Heart left ventricle (tissue), 16 donors: ENCODE data around the gene AOC3. TPM values are rescaled to one million over a fixed set of nuclear protein-coding genes. Genes with fewer than 3 reads are reported as not detected.

Experiments used
- ATAC-seq, 4 donors: fragments of 200-7000 bp; cut with Tn5 transposase; one replicate each; pipeline ENCODE4 v1.9.1; 2020 to 2022; ENCODE audit warnings: moderate library complexity in 4 of 4, mild to moderate bottlenecking in 3 of 4, moderate number of reproducible peaks in 1 of 4
- DNase-seq, 5 donors: peaks; one replicate each; pipeline ENCODE4 v3.0.0-alpha.2; 2020
- H3K27ac ChIP-seq, 12 donors: fragments of 200-600 bp; sonication (generic) in 4 of 12; one replicate each; pipeline versions ENCODE4 v1.5.0 to v1.8.0; 2016 to 2022; ENCODE audit warnings: mild to moderate bottlenecking in 2 of 12
- H3K27me3 ChIP-seq, 9 donors: fragments of 200-600 bp; sonication (generic) in 2 of 9; one replicate each; pipeline versions ENCODE4 v1.5.1 to v1.8.0; 2016 to 2022; ENCODE audit warnings: mild to moderate bottlenecking in 3 of 9
- H3K36me3 ChIP-seq, 9 donors: fragments of 200-600 bp; sonication (generic) in 2 of 9; one replicate each; pipeline versions ENCODE4 v1.5.0 to v1.8.0; 2018 to 2022; ENCODE audit warnings: mild to moderate bottlenecking in 2 of 9
- H3K4me1 ChIP-seq, 12 donors: fragments of 200-600 bp; sonication (generic) in 4 of 12; one replicate each; pipeline versions ENCODE4 v1.5.0 to v1.8.0; 2016 to 2022; ENCODE audit warnings: mild to moderate bottlenecking in 3 of 12
- H3K4me3 ChIP-seq, 12 donors: fragments of 200-600 bp; sonication (generic) in 4 of 12; one replicate each; pipeline versions ENCODE4 v1.5.0 to v1.8.0; 2017 to 2022; ENCODE audit warnings: mild to moderate bottlenecking in 9 of 12, moderate library complexity in 4 of 12
- H3K9me3 ChIP-seq, 12 donors: fragments of 200-600 bp; sonication (generic) in 4 of 12; one replicate each; pipeline versions ENCODE4 v1.5.0 to v1.8.0; 2016 to 2022; ENCODE audit warnings: mild to moderate bottlenecking in 1 of 12
- POLR2A ChIP-seq, 2 donors: fragments of 450-650 bp; IDR thresholded peaks; one replicate each; pipeline ENCODE4 v1.6.1; 2017; ENCODE audit warnings: antibody characterized with exemption in 2 of 2, mild to moderate bottlenecking in 2 of 2, moderate library complexity in 2 of 2
- WGBS, 4 donors: extraction: QIAGEN DNeasy Blood & Tissue Kit in 2 of 4; methylation state at CpG; one replicate each; pipeline versions ENCODE4 v1.1.5 to v1.1.7; 2013 to 2018; 5-methylcytosine and 5-hydroxymethylcytosine counted together
- intact Hi-C, 10 donors: fragments of 100-400 bp; cut with DNase I; formaldehyde crosslinking; loops; one replicate each; pipeline versions ENCODE4 v1.11.1 to v1.14.2; 2022
- polyA plus RNA-seq, 2 donors: library from polyadenylated mRNA; stranded (reverse); fragments of 200-250 nt; gene quantifications; one replicate each; pipeline ENCODE4 v1.2.3, GENCODE V29; 2013
- total RNA-seq, 9 donors: library from RNA; depleted of rRNA in 2 of 9; stranded (reverse); fragments of >200 nt in 2 of 9; fragmentation: NEBNext Ultra II Directional in 3 of 9; extraction: Animal tissue kit (Norgen Biotek cat#: 25700) in 3 of 9; gene quantifications; one replicate each; pipeline versions ENCODE4 v1.1.0 to v1.2.4, GENCODE V29; 2016 to 2023
- TF ChIP-seq, protein P1 (sequence below), 12 donors: fragments of 200-600 bp; sonication (generic) in 4 of 12; IDR thresholded peaks; one replicate each; pipeline versions ENCODE4 v1.5.0 to v1.8.0; 2018 to 2022; ENCODE audit warnings: antibody characterized with exemption in 12 of 12, mild to moderate bottlenecking in 5 of 12
- donor health status: ischemic (EF 13 %, LVEDD 7.1; RV severe dilation, severe dysfunction).
- donor health status: healthy with polysubstance abuse.
- donor health status: DM: no; HTN: yes; CAD: no.
- donor health status: DM: no; HTN: no; CAD: no.
- donor health status: ischemic (EF 25% LVEDD 6.9; RV normal size, moderate dysfunction).
- donor health status: ischemic (EF 25% LVEDD 5.7; RV mildly dilated, moderate dysfunction).
- donor health status: healthy.
- donor health status: DM: yes; HTN: yes; CAD: no.
- donor health status: ischemic (EF 35%, LVEDD 5.7; RV mildly dilated, moderate dysfunction).
- donor health status: nonischemic (EF 11% LVEDD 7.7; RV severe dilation, severe dysfunction).
- donor health status: DM: yes; HTN: yes; CAD: no.
- donor health status: PGD.
- donor health status: ischemic (EF 29% LVEDD 5.4; RV normal size, mild dysfunction).
- donor health status: nonischemic (EF 23%, LVEDD 6.1; RV moderate dilation, normal function).

The AOC3 gene
- total and polyA plus RNA-seq, 11 donors: 3.9 to 55.4 (median 10.2) TPM

DNA sequence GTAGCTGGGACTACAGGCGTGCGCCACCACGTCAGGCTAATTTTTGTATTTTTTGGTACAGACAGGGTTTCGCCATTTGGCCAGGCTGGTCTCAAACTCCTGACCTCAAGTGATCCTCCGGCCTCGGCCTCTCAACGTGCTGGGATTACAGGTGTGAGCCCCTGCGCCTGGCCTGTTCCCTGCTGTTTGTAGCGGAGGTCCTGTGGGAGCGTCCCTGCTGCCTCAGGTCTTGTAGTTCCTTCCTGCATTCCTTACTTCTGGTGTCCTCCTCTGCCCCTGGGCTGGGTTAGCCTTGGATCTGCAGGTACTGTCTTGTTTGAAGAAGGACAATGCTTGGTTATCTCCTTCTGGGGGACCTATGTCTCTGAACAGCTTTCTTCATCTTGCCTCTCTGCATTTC is 26.0 kb downstream of the AOC3 start:
- intact Hi-C loops: no loop called here
- peaks cover 0 to 4% (median 0%) of the 10 kb centered on the region in 9 donors for H3K27me3 ChIP-seq
- H3K36me3 ChIP-seq: no peaks in the 10 kb centered on the region
- H3K4me1 ChIP-seq: no peaks in the 10 kb centered on the region
- WGBS, 4 donors: 87 to 93% (median 90%) methylated on average over 10 of the region's 10 CpGs
- H3K27ac ChIP-seq: no peak overlapping the region
- no peak for DNase-seq
- H3K4me3 ChIP-seq: no peak overlapping the region
- TF ChIP-seq, protein P1, sequence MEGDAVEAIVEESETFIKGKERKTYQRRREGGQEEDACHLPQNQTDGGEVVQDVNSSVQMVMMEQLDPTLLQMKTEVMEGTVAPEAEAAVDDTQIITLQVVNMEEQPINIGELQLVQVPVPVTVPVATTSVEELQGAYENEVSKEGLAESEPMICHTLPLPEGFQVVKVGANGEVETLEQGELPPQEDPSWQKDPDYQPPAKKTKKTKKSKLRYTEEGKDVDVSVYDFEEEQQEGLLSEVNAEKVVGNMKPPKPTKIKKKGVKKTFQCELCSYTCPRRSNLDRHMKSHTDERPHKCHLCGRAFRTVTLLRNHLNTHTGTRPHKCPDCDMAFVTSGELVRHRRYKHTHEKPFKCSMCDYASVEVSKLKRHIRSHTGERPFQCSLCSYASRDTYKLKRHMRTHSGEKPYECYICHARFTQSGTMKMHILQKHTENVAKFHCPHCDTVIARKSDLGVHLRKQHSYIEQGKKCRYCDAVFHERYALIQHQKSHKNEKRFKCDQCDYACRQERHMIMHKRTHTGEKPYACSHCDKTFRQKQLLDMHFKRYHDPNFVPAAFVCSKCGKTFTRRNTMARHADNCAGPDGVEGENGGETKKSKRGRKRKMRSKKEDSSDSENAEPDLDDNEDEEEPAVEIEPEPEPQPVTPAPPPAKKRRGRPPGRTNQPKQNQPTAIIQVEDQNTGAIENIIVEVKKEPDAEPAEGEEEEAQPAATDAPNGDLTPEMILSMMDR (IDR thresholded peaks at IDR 0.05): no peak
- no peak for TF ChIP-seq POLR2A (IDR thresholded peaks at IDR 0.05)
- ATAC-seq: no peak
- no peaks in the 10 kb centered on the region for H3K9me3 ChIP-seq

DNA sequence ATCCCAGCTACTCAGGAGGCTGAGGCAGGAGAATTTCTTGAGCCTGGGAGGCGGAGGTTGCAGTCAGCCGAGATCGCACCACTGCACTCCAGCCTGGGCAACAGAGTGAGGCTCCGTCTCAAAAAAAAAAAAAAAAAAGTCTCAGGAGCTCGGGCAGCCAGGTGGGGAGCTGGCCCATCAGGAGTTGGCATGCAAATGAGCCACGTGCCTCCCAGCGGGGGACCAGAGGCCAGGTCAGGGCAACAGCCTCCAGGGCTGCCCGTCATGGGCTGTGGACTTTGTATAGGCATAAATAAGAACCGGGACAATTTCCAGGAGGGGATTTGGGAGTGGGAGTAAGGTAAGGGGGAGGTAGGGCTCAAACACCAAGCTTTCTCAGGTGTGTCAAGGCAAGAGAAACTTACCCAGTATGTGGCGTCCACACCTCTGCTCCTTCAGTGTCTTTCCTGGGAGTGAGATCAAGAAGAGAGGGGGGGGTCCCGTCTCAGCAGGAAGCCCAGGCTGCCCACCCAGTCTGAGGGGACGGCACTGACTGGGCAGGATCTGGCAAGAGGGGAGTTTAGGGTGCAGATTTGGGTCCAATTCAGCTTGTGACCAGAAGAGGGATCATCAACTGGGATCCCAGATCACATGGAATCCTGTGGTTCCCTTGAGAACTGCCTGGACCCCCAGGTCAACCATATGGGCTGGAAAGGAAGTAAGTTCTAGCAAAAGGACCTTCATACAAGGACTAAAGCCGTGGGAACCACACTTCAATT is 27.3 kb downstream of the AOC3 start:
- H3K27me3 ChIP-seq: peaks cover 0 to 4% (median 0%) of the 10 kb centered on the region in 9 donors
- H3K9me3 ChIP-seq: no peaks in the 10 kb centered on the region
- no peaks in the 10 kb centered on the region for H3K4me1 ChIP-seq
- intact Hi-C loops: no loop called here
- DNase-seq (no peak), ATAC-seq (no peak)
- no peak for TF ChIP-seq POLR2A (IDR thresholded peaks at IDR 0.05)
- TF ChIP-seq, protein P1 (IDR thresholded peaks at IDR 0.05): peak in 1 of 12 donors; percentile 13
- H3K36me3 ChIP-seq: no peaks in the 10 kb centered on the region
- no peak overlapping the region for H3K4me3 ChIP-seq
- H3K27ac ChIP-seq: no peak overlapping the region
- WGBS, 4 donors: 46 to 52% (median 47%) methylated on average over 13 of the region's 13 CpGs

DNA sequence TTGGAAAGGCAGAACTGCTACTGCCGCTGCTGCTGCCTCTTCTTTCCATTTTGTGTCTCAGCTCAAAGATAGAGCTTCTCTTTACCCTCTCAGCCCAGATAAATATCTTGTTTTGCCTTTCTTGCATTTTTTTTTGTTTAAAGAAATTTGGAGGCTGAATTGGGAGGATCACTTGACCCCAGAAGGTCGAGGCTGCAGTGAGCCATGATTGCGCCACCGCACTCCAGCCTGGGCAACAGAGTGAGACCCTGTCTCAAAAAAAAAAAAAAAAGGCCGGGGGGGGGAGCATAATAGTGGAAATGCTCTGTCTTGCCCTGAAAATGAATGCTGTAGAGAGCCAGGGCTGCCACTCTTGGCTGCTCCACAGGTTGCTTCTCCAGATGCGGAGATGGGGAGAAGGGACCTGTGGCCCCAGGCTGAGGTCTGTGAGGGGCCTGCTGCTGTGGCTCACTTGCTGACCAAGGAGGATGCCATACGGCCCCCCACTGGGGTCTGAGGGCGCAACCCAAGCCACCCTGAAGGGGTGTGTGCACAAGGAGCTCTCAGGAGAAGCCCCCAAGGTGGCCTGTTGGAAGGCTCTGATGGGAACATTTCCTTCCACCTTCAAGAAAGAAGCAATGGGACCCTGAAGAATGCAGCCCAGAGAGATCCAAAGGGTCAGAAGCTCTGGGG is 28.1 kb downstream of the AOC3 start:
- intact Hi-C loops: no loop called here
- no peaks in the 10 kb centered on the region for H3K4me1 ChIP-seq
- no peak for TF ChIP-seq POLR2A (IDR thresholded peaks at IDR 0.05)
- TF ChIP-seq, protein P1 (IDR thresholded peaks at IDR 0.05): no peak
- no peak overlapping the region for H3K4me3 ChIP-seq
- ATAC-seq (no peak), DNase-seq (no peak)
- H3K9me3 ChIP-seq: no peaks in the 10 kb centered on the region
- no peaks in the 10 kb centered on the region for H3K36me3 ChIP-seq
- H3K27ac ChIP-seq: peak overlapping the region in 1 of 12 donors; percentile 29
- peaks cover 0 to 4% (median 0%) of the 10 kb centered on the region in 9 donors for H3K27me3 ChIP-seq
- 78 to 86% (median 82%) methylated on average over 6 to 8 of the region's 8 CpGs for WGBS, 4 donors

DNA sequence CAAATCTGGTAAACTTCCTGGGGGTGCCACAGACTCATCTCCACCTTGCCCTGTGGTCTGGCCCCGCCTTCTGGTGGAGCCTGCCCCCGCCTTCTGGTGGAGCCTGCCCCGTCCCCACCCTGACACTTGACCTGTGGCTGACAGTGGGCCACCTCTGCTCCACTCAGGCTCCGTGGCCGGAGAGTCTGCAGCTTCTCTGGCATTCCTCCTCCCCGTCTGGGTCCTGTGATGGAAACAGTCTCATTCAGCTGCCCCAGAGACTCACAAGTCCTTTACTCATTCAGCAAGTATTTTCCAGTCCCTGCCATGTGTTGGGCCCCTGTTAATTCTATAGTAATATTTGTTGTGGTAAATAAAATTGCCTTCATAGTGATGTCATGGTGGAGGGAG is 28.6 kb downstream of the AOC3 start:
- no peaks in the 10 kb centered on the region for H3K36me3 ChIP-seq
- H3K9me3 ChIP-seq: no peaks in the 10 kb centered on the region
- H3K27me3 ChIP-seq: peaks cover 0 to 4% (median 0%) of the 10 kb centered on the region in 9 donors
- no peak for DNase-seq
- no peaks in the 10 kb centered on the region for H3K4me1 ChIP-seq
- ATAC-seq: no peak
- 58 to 62% (median 58%) methylated on average over 6 of the region's 6 CpGs for WGBS, 4 donors
- intact Hi-C loops: no loop called here
- no peak overlapping the region for H3K27ac ChIP-seq
- TF ChIP-seq, protein P1 (IDR thresholded peaks at IDR 0.05): no peak
- no peak for TF ChIP-seq POLR2A (IDR thresholded peaks at IDR 0.05)
- H3K4me3 ChIP-seq: no peak overlapping the region
